ENCODE data around the gene PSD4.

The PSD4 gene

GRCh38 chr2:113203217-113203530 is 29.4 kb downstream of the PSD4 start:
- DNase-seq (ENCODE audit: low read depth in 2 of 2, low spot score in 1 of 2) = no peak

GRCh38 chr2:113203901-113204519 is 30.2 kb downstream of the PSD4 start:
- peak; percentile 41 to 44 for DNase-seq (ENCODE audit: low read depth in 2 of 2, low spot score in 1 of 2)

GRCh38 chr2:113206251-113206650 is 32.5 kb downstream of the PSD4 start:
- no peak for DNase-seq (ENCODE audit: low read depth in 2 of 2, low spot score in 1 of 2)

GRCh38 chr2:113207021-113207420 is 33.2 kb downstream of the PSD4 start:
- DNase-seq (ENCODE audit: low read depth in 2 of 2, low spot score in 1 of 2) = no peak

- DNase-seq (ENCODE audit: low read depth in 2 of 2, low spot score in 1 of 2) = no peak
Measured at GRCh38 chr2:113208396-113208795, 34.6 kb downstream of the PSD4 start.

- DNase-seq (ENCODE audit: low read depth in 2 of 2, low spot score in 1 of 2) = no peak
Measured at GRCh38 chr2:113209011-113209645, 35.4 kb downstream of the PSD4 start.

- no peak for DNase-seq (ENCODE audit: low read depth in 2 of 2, low spot score in 1 of 2)
Measured at GRCh38 chr2:113209646-113210171, 35.9 kb downstream of the PSD4 start.

GRCh38 chr2:113211226-113212105 is 37.7 kb downstream of the PSD4 start:
- DNase-seq (ENCODE audit: low read depth in 2 of 2, low spot score in 1 of 2) = no peak

- no peak for DNase-seq (ENCODE audit: low read depth in 2 of 2, low spot score in 1 of 2)
Measured at GRCh38 chr2:113212245-113213060, 38.7 kb downstream of the PSD4 start.

- DNase-seq (ENCODE audit: low read depth in 2 of 2, low spot score in 1 of 2) = no peak
Measured at GRCh38 chr2:113213061-113213930, 39.5 kb downstream of the PSD4 start.

- no peak for DNase-seq (ENCODE audit: low read depth in 2 of 2, low spot score in 1 of 2)
Measured at GRCh38 chr2:113214141-113214540, 40.4 kb downstream of the PSD4 start.

GRCh38 chr2:113215056-113215455 is 41.3 kb downstream of the PSD4 start:
- DNase-seq (ENCODE audit: low read depth in 2 of 2, low spot score in 1 of 2) = no peak

GRCh38 chr2:113216321-113216720 is 42.5 kb downstream of the PSD4 start:
- no peak for DNase-seq (ENCODE audit: low read depth in 2 of 2, low spot score in 1 of 2)

GRCh38 chr2:113216891-113217454 is 43.2 kb downstream of the PSD4 start:
- DNase-seq (ENCODE audit: low read depth in 2 of 2, low spot score in 1 of 2) = no peak

- no peak for DNase-seq (ENCODE audit: low read depth in 2 of 2, low spot score in 1 of 2)
Measured at GRCh38 chr2:113217455-113218282, 43.9 kb downstream of the PSD4 start.

- no peak for DNase-seq (ENCODE audit: low read depth in 2 of 2, low spot score in 1 of 2)
Measured at GRCh38 chr2:113218283-113219091, 44.7 kb downstream of the PSD4 start.

GRCh38 chr2:113219092-113219441 is 45.3 kb downstream of the PSD4 start:
- DNase-seq (ENCODE audit: low read depth in 2 of 2, low spot score in 1 of 2) = no peak

GRCh38 chr2:113219525-113219888 is 45.7 kb downstream of the PSD4 start:
- DNase-seq (ENCODE audit: low read depth in 2 of 2, low spot score in 1 of 2) = no peak

Data from stimulated activated CD8-positive, alpha-beta memory T cell treated with anti-CD3 and anti-CD28 coated beads, Interleukin-4, amount 100 ng/mL, for 4 hours (primary cell).